ENCODE measurements around the gene PHTF1.

Gene PHTF1

DNA sequence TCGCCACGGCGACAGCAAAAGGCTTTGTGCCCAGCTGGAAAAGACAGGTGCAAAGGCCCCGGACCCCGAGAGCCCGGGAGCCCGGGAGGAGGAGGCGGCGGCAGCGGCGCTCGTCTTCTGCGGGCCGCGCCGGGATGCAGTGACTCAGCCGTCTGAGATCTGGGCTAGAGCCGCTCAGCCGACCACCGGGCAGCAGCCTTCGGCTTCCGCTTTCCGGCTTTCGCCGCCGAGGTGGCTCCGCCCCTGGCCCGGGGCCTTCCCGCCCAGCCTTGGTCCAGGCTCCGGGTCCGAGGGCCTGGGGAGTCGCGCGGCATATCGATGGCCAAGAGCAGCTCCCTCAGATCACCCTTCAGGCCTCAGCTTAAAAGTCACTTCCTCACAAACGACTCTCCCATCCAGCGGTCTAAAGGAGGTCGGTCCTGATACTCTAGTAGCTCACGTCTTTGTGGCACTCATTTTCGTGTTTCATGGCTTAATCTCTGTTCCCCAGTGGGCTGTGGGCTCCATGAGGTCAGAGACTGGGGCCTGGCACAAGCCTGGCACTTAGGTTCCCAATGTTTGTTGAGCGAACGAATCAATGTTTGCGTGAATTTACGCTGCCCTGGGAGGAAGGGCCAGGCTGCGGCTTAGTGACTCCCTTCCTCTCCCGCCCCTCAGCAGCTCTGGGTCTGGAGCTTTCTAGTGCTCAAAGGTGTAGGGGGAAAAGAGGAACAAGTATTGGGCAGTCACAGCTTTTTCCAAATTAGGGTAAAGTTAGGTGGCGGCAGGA lies at the start of gene PHTF1:
PHTF1 (minus strand) TSS at position 154 of the 769 bp plus-strand sequence. CDS start 783 bp downstream, outside the sequence.
- peak; percentile 79 for DNase-seq (ENCODE audit: low spot score)

DNA sequence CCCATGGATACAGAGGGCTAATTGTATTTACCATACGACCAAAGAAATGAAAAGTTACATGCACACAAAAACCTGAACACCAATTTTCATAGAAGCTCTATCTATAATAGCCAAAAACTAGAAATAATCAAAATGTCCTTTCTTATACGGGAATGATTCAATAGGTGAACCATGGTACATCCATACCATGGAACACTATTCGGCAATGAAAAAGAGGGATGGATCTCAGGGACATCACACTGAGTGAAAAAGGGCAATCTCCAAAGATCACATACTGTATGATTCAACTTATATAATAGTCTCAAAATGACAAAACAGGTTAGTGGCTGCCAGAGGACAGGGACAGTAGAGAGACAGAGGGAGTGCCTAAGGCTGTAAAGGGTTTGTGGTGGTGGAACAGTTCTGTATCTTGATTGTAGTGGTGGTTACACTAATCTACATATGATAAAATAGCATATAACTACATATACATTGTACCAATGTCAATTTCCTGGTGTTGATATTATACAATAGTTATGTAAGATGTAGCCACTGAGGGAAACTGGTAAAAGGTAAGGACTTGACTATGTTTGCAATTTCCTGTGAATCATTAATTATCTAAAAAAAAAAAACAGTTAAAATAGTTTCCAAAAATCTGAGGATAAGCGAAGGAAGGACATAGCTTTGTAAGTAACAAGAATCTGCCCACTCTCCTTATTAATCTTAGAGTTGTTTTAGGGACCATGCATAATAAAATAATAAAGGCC lies 49.3 kb upstream of the PHTF1 start:
- DNase-seq (ENCODE audit: low spot score): no peak

DNA sequence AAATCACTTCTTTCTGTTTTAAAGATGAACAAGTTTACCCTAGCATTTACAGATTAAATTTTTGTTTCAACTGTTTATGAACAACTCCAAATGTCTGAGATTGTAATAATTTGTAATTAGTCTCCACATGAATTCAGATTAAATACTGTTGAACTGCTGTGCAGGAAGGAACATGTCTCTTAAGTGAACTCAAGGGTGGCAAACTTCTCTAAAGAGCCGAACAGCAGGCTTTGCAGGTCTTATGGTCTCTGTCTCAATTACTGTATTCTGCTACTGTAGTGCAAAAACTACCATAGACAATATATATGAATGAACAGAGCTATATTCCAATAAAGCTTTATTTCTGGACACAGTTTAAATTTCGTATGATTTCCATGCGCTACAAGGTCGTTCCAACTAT lies 46.4 kb upstream of the PHTF1 start:
- DNase-seq (ENCODE audit: low spot score): no peak

- no peak for DNase-seq (ENCODE audit: low spot score)
Measured at GRCh38 chr1:113805256-113805531, 45.9 kb upstream of the PHTF1 start.

GRCh38 chr1:113804421-113805255 lies 45.4 kb upstream of the PHTF1 start:
- DNase-seq (ENCODE audit: low spot score): no peak

GRCh38 chr1:113802367-113803007 lies 43.2 kb upstream of the PHTF1 start:
- DNase-seq (ENCODE audit: low spot score): no peak

GRCh38 chr1:113800487-113800886 lies 41.2 kb upstream of the PHTF1 start:
- no peak for DNase-seq (ENCODE audit: low spot score)

DNA sequence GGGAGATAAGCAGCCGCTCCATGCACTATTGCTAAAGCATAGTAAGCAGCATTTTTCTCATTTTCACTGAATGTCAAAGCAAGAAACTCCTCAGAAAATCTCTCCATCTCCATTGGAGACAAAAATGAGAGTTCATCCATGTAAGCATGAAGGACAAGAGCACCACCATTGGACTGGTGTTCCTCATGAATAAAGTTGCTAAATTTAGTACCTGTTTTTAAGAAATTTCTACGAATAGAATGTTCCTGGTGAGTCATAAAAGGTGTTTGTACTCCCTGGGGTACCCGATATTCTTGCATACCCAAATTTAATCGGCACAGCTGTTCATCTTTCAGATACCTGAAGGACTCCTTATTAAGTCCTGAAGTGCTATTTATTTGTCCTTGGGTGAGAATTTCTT lies 38.2 kb upstream of the PHTF1 start:
- DNase-seq (ENCODE audit: low spot score): no peak

GRCh38 chr1:113793878-113794834 lies 34.9 kb upstream of the PHTF1 start:
- DNase-seq (ENCODE audit: low spot score): no peak

DNA sequence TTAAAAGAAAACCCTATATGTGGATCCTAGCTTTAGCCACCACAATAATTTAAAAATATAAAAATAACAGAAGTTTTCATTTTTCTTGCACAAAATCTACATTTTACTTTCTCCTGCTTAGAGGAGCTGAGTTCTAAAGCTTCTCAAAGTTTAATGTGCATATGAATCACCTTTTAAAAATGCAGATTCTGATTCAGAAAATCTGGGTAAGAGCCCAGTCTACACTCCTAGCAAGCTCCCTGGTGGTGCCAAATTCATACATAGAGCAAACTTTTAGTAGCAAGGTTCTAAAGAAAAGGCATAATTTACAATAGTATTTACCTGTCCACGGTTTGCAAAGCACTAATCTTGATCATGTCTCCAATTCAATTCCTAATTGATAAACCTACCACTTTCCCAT lies 33.7 kb upstream of the PHTF1 start:
- DNase-seq (ENCODE audit: low spot score): no peak

DNA sequence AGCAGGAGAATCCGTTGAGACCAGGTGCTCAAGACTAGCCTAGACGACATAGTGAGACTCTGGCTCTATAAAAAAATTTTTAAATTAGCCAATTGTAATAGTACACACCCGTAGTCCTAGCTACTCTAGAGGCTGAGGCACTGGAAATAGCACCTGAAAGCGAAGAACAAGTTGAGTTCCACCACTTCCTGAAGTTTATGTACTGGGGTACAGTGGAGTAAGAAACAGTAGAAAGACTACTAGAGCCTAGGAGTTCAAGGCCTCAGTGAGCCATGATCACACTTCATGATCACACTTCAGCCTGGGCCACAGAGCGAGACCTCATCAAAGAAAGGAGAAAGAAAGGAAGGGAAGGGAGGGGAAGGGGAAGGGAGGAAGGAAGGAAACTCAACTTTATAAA lies 33.2 kb upstream of the PHTF1 start:
- DNase-seq (ENCODE audit: low spot score): no peak

GRCh38 chr1:113788802-113789201 lies 29.5 kb upstream of the PHTF1 start:
- DNase-seq (ENCODE audit: low spot score): no peak

DNA sequence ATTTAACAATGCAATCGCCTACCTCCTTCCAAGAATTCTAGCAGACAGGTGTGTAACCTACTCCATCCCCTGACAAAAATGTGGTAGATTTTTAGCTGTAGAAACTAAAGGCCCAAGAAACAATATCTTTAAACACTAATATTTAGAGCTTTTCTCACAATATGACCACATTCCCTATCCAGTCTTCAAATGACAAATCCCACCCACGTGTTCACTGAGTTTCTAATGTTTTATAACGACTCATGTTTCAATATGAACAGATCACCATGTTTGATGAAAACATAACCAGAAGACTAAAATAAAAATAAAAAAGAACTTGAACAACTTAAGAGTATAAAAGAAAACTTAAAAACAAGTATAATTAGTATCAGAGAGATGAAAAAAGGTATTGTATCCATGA lies 28.4 kb upstream of the PHTF1 start:
- no peak for DNase-seq (ENCODE audit: low spot score)

GRCh38 chr1:113786069-113786468 lies 26.8 kb upstream of the PHTF1 start:
- no peak for DNase-seq (ENCODE audit: low spot score)

DNA sequence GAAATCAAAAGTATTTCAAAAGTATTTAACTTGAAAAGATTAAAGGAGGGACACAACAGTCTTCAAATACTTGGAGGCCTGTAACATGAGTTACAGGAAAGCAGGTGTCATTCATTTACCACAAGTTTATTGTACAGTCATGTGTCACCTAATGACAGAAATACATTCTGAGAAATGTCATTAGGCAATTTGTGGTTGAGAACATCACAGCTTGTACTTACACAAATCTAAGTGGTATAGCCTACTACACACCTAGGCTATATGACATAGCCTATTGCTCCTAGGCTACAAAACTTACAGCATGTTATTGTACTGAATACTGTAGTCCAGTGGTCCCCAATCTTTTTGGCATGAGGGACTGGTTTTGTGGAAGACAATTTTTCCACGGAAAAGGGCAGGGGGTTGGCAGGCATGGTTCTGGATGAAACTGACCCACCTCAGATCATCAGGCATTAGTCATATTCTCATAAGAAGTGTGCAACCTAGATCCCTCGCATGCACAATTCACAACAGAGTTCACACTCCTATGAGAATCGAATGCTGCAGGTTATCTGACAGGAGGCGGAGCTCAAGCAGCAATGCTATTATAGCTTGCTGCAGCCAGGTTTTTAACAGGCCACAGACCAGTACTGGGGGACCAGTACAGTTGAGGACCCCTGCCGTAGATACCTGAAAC lies 25.0 kb upstream of the PHTF1 start:
- DNase-seq (ENCODE audit: low spot score): no peak

DNA sequence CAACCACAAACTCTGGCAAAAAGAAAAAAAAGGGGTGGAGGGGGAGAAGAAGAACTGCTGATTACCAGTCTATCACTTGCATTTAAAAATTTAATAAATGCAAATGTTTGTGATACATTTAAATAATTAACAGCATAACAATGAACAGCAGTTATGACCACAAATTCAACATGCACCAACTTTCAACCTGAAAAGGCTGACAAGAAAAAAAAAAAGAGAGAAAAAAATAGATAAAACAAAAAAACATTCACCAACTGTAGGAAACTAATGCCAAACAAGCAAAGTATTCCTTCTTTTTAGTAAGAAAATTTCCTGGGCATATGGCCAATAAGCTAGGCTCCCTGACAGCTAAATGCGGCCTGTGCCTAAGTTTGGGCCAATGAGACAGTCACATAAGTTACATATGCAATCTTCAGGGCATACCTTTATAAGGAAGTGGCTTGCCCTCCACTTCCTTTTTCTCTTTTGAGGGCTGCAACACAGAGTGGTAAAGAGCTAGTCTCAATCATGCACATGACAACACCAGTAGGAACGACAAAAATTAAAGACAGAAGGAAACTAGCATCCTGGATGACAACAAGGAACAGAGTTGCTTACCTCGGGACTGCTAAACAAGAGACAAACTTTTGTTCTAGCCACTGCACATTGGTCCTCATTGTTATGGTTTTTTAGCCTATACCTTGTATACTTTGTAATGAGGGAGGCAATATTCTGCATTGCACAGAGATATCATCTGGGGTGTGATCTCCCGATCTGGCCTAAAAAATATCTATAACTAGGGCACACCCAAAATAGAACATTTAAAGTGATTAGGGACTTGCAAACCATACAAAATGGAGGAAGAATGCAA lies 24.2 kb upstream of the PHTF1 start:
- peak; percentile 66 for DNase-seq (ENCODE audit: low spot score)

DNA sequence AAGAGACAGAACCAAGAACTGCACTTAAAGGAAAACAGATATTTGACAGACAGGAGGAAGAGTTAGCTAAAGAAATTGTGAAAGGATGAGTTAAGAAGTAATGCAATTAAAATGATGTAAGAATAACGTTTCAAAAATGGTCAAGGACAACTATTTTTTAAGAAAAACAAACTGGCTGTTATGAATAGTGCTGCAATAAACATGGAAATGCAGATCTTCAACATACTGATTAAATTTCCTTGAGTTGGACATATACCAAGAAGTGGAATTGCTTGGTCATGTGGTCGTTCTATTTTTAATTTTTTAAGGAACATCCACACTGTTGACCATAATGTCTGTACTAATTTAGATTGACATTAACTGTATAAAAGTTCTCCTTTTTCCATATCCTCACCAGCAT lies 23.1 kb upstream of the PHTF1 start:
- DNase-seq (ENCODE audit: low spot score): no peak

GRCh38 chr1:113780374-113781146 lies 21.3 kb upstream of the PHTF1 start:
- no peak for DNase-seq (ENCODE audit: low spot score)

DNA sequence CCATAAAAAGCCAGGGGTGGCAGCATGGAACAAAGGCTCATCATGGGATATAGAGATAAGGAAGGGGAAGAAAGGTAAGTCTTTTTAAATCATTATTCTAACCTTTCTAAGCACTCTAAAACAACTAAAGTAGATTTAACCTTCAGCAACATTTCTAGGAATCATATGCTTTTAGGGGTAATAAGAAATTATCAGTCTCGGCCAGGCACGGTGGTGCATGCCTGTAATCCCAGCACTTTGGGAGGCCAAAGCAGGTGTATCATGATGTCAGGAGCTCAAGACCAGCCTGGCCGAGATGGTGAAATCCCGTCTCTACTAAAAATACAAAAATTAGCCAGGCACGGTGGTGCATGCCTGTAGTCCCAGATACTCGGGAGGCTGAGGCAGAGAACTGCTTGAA lies 20.3 kb upstream of the PHTF1 start:
- DNase-seq (ENCODE audit: low spot score): no peak
